Nephron (organoid): ENCODE measurements around the gene TENM4.

Experiments
- H3K27ac Mint-ChIP-seq, 3 experiments: 2 replicates each; pipeline ENCODE4 v1.8.0; 2020; ENCODE audit warnings: mixed read lengths in 3 of 3, mild to moderate bottlenecking in 2 of 3, moderate library complexity in 1 of 3
- H3K27me3 Mint-ChIP-seq: 2 replicates; pipeline ENCODE4 v1.8.0; 2021; ENCODE audit warnings: low read depth, mild to moderate bottlenecking, moderate library complexity, mixed read lengths
- H3K36me3 Mint-ChIP-seq: 2 replicates; pipeline ENCODE4 v1.8.0; 2020; ENCODE audit warnings: low read depth, mixed read lengths
- H3K4me1 Mint-ChIP-seq: 2 replicates; pipeline ENCODE4 v1.8.0; 2020; ENCODE audit warnings: mixed read lengths
- H3K4me3 Mint-ChIP-seq, 3 experiments: 2 replicates each; pipeline ENCODE4 v1.8.0; 2020; ENCODE audit warnings: mild to moderate bottlenecking in 3 of 3, mixed read lengths in 3 of 3, moderate library complexity in 2 of 3
- H3K9me3 Mint-ChIP-seq: 2 replicates; pipeline ENCODE4 v1.8.0; 2020; ENCODE audit warnings: mixed read lengths
- TF ChIP-seq, protein P1 (sequence below), 3 experiments: fragments of 200-600 bp; sonication (generic); IDR thresholded peaks; one replicate each; pipeline ENCODE4 v1.5.0; 2021; ENCODE audit warnings: antibody characterized with exemption in 3 of 3; ENCODE audit not compliant: unreplicated experiment in 3 of 3

Gene TENM4

GRCh38 chr11:79113054-79113690 is 327.7 kb downstream of the TENM4 start:
- H3K36me3 Mint-ChIP-seq = peaks cover 12% of the 10 kb centered on the region
- H3K27ac Mint-ChIP-seq = peak overlapping the region; percentile 88 to 97 (median 93)
- peaks cover 52% of the 10 kb centered on the region for H3K4me1 Mint-ChIP-seq
- H3K27me3 Mint-ChIP-seq = no peaks in the 10 kb centered on the region
- H3K4me3 Mint-ChIP-seq = peak overlapping the region in 1 of 3 experiments; percentile 8
- H3K9me3 Mint-ChIP-seq = no peaks in the 10 kb centered on the region
- TF ChIP-seq, protein P1, sequence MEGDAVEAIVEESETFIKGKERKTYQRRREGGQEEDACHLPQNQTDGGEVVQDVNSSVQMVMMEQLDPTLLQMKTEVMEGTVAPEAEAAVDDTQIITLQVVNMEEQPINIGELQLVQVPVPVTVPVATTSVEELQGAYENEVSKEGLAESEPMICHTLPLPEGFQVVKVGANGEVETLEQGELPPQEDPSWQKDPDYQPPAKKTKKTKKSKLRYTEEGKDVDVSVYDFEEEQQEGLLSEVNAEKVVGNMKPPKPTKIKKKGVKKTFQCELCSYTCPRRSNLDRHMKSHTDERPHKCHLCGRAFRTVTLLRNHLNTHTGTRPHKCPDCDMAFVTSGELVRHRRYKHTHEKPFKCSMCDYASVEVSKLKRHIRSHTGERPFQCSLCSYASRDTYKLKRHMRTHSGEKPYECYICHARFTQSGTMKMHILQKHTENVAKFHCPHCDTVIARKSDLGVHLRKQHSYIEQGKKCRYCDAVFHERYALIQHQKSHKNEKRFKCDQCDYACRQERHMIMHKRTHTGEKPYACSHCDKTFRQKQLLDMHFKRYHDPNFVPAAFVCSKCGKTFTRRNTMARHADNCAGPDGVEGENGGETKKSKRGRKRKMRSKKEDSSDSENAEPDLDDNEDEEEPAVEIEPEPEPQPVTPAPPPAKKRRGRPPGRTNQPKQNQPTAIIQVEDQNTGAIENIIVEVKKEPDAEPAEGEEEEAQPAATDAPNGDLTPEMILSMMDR (IDR thresholded peaks at IDR 0.05; ENCODE audit: unreplicated experiment in 3 of 3) = no peak

DNA sequence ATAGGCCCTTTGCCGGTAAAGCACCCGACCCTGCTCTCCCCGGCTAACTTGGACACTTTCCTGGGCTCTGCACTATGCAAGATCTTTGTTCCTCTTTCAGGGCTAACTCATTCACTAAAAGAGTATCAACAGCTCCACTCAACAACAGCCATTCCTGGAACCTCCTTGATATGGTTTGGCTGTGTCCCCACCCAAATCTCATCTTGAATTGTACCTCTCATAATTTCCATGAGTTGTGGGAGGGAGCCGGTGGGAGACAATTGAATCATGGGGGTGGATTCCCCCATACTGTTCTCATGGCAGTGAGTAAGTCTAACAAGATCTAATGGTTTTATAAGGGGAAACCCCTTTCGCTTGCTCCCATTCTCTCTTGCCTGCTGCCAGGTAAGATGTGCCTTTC is 330.0 kb downstream of the TENM4 start:
- TF ChIP-seq, protein P1 (IDR thresholded peaks at IDR 0.05; ENCODE audit: unreplicated experiment in 3 of 3) = no peak
- H3K4me3 Mint-ChIP-seq = no peak overlapping the region
- H3K9me3 Mint-ChIP-seq = no peaks in the 10 kb centered on the region
- no peaks in the 10 kb centered on the region for H3K27me3 Mint-ChIP-seq
- peaks cover 48% of the 10 kb centered on the region for H3K4me1 Mint-ChIP-seq
- peak overlapping the region in 1 of 3 experiments; percentile 58 for H3K27ac Mint-ChIP-seq
- peaks cover 9% of the 10 kb centered on the region for H3K36me3 Mint-ChIP-seq

- Mint-ChIP-seq H3K27me3 (no peaks in the 10 kb centered on the region), H3K27ac (peak overlapping the region in 2 of 3 experiments; percentile 23 to 58), H3K4me1 (peaks cover 44% of the 10 kb centered on the region), H3K4me3 (no peak overlapping the region), H3K9me3 (no peaks in the 10 kb centered on the region), H3K36me3 (peaks cover 5% of the 10 kb centered on the region)
- TF ChIP-seq, protein P1 (IDR thresholded peaks at IDR 0.05; ENCODE audit: unreplicated experiment in 3 of 3) = no peak
Observed at GRCh38 chr11:79110321-79110720, 330.5 kb downstream of the TENM4 start.

DNA sequence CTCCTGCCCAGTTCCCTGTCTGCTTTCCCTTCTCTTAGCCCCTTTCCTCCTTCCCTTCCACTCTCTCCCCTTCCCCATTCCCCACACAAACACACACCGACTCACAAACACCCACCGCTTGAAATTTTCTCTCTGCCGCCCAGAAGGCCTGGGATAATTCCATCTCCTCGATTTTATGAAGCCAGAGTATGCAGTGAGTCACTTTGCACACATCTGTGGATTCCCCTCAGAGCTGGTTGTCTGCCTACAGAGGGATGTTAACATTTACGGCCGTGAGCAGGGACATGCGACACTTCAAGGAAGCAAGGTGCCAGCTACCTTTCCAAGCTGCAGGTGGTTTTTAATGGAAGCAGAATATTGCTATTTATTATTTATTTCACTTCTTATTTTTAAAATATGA is 332.0 kb downstream of the TENM4 start:
- no peaks in the 10 kb centered on the region for H3K9me3 Mint-ChIP-seq
- H3K27ac Mint-ChIP-seq = no peak overlapping the region
- peaks cover 34% of the 10 kb centered on the region for H3K4me1 Mint-ChIP-seq
- TF ChIP-seq, protein P1 (IDR thresholded peaks at IDR 0.05; ENCODE audit: unreplicated experiment in 3 of 3) = no peak
- no peaks in the 10 kb centered on the region for H3K36me3 Mint-ChIP-seq
- H3K4me3 Mint-ChIP-seq = no peak overlapping the region
- no peaks in the 10 kb centered on the region for H3K27me3 Mint-ChIP-seq

GRCh38 chr11:79102840-79103239 is 338.0 kb downstream of the TENM4 start:
- Mint-ChIP-seq H3K4me1 (peaks cover 54% of the 10 kb centered on the region), H3K27ac (peak overlapping the region; percentile 31 to 75 (median 48)), H3K9me3 (no peaks in the 10 kb centered on the region), H3K4me3 (no peak overlapping the region), H3K27me3 (no peaks in the 10 kb centered on the region), H3K36me3 (no peaks in the 10 kb centered on the region)
- TF ChIP-seq, protein P1 (IDR thresholded peaks at IDR 0.05; ENCODE audit: unreplicated experiment in 3 of 3) = no peak

DNA sequence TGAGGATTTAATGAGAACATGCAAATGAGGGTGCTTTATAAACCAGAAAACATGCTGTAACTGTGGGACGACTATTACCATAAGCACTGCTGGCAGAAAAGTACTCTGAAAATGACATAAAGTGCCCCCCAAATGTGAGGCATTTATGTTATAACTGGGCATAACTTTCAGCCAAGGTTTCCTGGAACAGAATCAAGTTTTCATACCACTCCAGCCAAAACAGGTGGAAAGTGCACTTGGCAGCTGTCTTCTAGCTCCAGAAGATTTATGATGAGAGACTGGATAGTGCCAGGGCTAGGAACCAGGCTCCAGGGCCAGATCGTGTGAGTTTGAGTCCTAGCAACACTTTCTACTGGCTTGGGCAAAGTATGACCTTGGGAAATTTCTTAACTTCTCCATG is 339.2 kb downstream of the TENM4 start:
- Mint-ChIP-seq H3K9me3 (no peaks in the 10 kb centered on the region), H3K27ac (peak overlapping the region in 2 of 3 experiments; percentile 42 to 71), H3K4me1 (peaks cover 66% of the 10 kb centered on the region), H3K4me3 (no peak overlapping the region), H3K27me3 (no peaks in the 10 kb centered on the region), H3K36me3 (no peaks in the 10 kb centered on the region)
- TF ChIP-seq, protein P1 (IDR thresholded peaks at IDR 0.05; ENCODE audit: unreplicated experiment in 3 of 3) = no peak
